NOMO-1 treated with dmso at 0.1 percent for 144 hours (cell line): Measurements from ENCODE around the gene SNX1.
"Not testable (repeated sequence)": the region's sequence is repeated elsewhere in the genome, so short reads cannot be mapped to it uniquely, and the experiment has no call there.

Experiments used
- DNase-seq: peaks from one replicate; lab custom pipeline; 2025; ENCODE audit not compliant: unreplicated experiment; lab: John Stamatoyannopoulos, UW

Gene SNX1

DNA sequence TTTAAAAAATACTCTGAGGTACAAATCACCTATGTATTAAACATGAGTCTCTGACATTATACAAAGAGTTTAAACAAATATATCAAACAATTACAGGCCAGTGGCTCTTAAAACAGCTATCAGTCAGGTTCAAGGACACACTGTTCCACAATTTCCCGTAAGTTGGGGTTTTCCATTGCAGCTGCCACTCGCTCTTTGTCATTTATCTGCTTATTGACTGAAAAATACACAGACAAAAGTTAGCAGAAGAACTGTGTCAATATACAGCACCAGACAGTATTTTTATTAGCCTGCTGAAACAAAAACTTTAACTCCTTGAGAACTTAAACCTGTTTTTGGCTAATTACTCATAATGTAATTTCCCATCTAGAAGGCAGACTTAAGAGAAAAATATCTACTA, 23.0 kb upstream of the SNX1 start:
- DNase-seq: no peak

DNA sequence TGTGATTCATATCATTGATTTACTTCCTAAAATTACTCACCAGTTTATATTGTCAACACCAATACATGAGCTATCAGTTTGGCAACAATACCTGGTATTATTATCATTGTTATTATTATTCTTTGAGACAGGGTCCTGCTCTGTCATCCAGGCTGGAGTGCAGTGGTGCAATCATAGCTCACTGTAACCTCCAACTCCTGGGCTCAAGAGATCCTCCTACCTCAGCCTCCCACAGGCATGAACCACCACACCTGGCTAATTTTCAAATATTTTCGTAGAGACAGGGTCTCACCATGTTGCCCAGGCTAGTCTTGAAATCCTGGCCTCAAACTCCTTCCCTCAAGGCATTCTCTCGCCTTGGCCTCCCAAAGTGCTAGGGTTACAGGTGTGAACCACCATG, 22.3 kb upstream of the SNX1 start:
- DNase-seq: not testable (repeated sequence)

DNA sequence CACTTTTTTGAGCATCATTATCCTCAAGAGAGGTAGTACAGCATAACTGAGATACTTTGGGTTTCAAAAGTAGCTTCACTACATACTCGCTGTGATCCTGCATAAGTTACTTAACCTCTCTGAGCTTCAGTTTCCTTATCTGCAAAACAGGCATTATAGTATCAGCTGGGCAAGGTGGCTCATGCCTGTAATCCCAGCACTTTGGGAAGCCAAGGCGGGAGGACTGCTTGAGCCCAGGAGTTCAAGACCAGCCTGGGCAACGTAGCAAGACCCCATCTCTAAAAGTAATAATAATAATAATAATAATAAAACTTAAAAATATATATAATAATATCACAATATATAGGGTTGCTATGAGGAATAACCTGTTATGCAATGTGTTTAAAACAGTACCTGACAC, 13.0 kb upstream of the SNX1 start:
- no peak for DNase-seq

DNA sequence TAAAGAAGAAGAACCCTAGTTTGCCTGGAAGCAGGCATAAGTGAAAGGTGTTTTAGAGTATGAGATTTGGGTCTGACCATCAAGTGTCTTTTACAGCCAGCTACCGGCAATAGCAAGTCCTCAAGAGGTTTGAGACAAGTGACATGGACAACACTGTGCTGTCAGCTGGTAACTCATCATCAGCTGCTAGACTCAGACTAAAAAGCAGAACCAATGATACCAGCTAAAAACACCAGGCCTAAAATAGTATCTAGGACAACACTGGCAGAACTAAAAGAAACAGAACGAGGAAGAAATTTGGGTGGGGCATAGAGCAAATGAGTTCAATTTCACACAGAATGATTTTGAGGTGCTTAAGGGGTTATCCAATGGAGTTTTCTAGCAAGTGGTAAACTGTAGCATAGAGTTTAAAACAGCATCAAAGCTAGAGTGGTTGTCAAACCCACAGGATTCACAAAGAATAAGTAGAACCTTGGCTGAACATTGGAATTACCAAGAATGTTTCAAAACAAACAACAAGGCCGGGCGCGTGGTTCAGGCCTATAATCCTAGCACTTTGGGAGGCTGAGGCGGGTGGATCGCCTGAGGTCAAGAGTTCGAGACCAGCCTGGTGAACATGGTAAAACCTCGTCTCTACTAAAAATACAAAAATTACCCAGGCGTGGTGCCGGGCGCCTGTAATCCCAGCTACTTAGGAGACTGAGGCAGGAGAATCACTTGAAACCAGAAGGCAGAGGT, 6.1 kb upstream of the SNX1 start:
- peak; percentile 32 for DNase-seq

DNA sequence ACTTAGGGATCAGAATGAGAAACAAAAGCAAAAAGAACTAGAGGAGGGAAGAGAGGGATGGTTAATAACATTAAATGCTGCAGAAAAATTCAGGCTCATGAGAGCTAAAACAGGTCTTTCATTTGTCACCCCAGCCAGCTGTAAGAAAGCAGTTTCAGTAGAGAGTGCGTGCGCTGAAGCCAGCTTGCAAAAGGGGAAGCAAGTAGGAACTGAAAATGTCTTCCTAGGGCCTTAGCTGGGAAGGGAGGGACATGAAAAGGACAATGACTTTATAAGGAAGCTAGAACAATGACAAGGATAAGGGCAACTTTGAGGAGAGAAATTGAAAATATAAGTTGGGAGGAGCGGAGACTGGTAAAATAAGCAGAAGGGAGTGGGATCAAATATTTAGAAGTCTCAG, 5.3 kb upstream of the SNX1 start:
- DNase-seq: peak; percentile 62

DNA sequence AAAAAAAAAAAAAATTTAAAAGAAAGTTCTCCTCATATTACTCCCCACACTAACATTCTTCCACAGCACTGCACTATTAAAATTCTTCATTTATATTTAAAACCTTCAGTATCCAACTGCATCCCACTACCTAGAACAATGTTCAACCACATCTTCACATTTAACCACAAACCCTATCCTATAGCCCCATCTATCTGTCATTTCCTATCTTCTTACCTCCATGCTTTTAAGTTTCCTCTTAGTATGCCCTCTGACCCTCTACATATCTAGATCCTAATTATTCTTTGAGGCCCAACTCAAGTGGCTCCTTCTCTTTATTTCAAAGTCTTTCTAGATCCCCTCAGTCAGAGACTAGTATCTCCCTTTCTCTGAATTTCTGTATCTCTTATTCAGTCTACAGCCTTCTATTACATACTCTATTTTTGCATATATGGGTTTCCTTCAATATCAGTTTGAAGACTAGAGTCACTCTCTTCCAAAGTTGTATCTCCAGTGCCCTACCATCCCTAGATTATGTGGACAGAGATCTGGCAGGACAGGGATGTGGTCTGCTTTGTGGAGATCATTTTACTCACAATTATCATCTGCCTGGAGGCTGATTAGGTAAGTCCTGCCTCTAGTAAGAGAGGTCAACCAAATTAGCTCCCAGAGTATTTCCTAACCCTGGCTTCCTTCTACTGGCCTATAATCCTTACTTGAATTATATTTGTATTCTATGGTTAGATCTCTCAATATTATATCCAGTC, 3.5 kb upstream of the SNX1 start:
- no peak for DNase-seq

DNA sequence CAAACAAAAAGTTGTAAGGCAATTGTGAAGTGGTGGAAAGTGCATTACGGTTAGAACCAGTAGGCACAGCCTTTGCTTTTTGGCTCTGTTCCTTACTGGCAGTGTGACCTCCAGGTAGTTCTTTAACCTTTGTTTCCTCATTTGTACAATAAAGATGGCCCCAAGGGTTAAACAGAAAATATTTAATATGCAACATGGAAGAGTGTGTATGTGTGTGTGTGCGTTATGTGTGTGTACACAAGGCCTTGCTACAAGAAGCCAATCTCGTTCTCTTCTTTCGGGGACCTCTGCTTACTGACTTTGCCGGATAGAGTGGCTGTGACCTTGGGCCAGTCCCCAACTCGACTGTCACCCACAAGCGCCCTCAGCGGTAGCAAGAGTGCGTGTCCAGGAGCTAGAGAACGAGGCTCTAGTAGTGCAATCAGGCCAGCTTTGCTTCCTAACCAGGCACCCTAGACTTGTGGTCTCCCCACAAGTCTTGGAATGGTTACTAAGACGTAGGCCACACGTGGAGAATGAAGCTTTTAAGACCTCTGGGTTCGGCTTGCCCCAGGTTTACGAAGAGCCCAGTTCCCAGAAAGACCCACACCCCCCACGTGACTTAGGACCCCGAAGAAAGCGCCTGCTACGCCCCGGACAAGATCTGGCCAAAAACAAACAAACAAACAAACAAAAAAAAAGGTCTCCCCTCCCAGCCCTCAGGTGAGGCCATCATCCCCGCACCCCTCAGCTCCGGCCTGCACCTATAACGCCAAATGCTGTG, 2.7 kb upstream of the SNX1 start:
- peak; percentile 50 for DNase-seq

DNA sequence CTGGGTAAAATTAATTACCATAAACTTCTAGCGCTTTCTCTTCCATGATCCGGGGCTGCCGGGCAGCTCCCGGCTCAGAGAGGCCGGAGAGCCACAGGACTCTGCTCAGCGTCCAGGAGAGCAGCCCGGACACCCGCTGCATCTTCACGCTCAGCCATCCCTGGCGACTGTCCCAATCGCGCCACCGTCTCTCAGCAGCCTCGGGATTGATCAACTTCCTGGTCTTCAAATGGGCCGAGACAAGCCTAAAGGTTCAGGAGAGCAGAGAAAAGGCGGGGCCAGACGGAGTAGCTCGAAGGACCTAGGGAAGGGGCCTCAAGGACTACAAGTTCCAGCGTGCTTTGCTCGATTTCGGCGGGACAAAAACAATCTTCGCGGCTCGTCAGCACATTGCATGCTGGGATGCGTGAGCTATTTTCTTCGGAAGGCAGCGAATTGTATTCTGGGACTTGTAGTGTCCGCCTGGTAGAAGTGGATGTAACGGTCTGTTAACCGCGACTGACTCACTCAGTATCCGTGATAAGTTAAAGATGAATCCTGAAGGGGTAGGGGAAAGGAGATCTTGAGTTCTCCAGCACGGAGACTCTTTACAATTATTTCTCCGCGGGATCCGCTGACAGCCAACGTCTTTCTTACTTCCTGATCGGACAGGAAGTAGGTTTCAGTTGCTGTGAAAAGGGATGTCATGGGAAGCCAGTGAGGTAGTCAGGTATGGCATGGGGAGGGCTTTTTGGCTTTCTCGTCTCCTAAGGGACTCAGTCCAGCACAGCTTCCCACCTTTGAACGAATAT, 2.0 kb upstream of the SNX1 start, which contains the start of gene CIAO2A:
Gene CIAO2A, minus strand, starts transcription at position 212 of the 791 bp plus-strand sequence. Its CDS starts 70 bp downstream, at position 142.
- peak; percentile 100 for DNase-seq

DNA sequence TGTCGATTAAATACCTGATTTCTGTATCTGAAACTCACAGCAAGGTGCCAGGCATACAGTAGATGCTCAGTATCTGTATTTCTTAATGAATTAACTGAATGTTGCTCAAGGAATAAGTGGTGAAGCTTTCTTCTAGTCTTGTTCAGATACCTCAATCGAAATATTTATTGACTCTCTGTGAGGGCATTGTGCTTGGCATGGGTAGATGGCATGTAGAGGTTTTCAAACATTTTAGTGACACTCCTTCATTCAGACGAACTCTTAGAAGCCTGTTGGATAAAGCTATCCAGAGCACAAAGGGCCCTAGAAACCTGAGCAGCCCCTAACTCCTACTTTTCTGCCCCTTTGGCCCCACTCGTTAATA, 369 bp upstream of the SNX1 start:
- no peak for DNase-seq

DNA sequence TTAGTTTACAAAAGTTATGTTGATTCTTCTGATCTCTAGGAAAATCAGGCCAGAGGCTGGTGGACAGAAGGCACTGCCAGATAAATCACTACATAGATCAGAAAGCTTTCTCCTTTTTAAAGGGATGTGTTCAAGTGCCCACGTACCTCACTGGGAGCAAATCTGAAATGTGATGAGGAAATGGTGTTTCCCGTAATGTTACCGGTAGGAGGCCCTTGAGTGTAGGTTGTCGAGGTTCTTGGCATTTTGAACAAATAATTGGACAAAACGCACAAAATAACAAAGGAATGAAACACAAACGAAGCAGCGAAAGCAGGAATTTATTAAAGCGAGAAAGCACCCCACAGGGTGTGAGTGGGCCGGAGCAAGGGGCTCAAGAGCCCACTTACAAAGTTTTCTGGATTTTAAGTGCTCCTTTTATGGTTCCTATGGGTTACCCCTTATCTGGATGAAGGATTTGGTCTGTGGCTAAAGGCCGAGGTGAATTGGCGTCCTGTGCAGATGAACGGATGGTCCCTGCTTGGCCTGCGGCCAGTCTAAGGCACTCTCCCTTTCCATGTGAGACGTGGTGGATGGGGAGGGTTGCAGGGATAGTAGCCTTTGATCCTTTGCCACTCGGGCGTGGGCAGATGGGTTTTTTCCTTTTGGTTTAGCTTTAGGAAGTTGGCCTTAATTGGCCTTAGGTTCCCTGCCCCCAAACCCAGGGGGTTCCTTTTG, 1.0 kb downstream of the SNX1 start:
- DNase-seq: no peak

DNA sequence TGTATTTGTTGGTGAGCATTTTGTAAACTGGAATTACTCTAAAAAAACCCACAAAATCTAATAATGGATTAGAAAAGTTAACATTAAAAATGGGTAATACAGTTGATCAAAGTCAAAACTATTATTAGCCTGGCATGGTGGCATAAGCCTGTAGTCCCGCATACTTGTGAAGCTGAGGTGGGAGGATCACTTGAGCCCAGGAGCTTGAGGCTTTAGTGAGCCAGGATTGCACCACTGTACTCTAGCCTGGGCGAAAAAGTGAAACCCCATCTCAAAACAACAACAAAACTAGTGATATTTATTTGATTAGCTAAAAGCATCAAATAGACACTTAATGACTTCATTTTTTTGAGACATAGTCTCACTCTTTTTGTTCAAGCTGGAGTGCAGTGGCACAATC, 3.6 kb downstream of the SNX1 start:
- no peak for DNase-seq

DNA sequence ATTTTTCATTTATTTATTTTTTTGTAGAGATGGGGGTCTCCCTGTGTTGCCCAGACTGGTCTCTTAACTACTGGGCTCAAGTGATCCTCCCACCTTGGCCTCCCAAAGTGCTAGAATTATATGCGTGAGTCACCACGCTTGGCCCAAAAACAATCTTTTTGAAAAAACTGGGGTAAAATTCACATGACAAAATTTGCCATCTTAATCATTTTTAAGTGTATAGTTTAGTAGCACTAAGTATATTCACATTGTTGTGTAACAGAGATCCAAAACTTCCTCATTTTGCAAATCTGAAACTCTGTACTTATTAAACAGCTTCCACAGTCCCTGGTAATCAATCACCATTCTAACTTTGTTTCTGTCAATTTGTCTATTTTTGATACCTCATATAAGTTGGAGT, 5.2 kb downstream of the SNX1 start:
- DNase-seq: peak; percentile 61

DNA sequence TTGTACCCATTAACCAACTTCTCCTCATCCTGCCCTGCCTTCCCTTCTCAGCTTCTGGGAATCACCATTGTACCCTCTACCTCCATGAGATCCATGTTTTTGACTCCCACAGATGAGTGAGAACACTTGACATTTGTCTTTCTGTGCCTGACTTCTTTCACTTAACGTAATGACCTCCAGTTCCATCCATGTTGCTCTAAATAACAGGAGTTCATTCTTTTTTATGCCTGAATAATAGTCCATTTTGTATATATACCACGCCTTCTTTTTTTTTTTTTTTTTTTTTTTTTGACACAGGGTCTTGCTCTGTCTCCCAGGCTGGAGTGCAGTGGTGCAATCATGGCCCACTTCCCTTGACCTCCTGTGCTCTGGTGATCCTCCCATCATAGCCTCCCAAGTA, 6.7 kb downstream of the SNX1 start:
- DNase-seq: no peak

DNA sequence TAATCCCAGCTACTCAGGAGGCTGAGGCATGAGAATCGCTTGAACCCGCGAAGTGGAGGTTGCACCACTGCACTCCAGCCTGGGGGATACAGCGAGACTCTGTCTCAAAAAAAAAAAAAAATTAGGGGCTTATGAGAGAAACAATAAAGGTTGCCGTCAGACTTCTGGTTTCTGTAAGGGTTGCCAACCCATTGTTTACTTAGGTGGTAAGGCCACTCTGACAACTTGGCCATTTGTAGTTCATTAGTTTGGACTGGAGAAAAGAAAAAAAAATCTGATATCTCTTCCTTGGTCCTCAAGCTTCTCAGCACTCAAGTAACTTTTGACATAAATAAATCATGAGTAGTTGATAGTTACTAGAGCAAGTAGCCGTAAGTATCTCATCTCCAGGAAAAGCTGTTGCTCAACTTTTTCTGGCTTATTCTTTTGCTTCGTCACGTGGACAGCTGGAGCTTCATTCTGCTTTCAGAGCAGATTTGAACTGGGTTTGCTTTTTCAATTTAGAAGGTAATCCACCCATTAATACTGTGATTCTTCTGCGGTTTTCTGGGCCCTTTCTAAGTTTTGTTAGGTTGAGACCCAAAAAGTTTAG, 9.4 kb downstream of the SNX1 start:
- DNase-seq: peak; percentile 25

DNA sequence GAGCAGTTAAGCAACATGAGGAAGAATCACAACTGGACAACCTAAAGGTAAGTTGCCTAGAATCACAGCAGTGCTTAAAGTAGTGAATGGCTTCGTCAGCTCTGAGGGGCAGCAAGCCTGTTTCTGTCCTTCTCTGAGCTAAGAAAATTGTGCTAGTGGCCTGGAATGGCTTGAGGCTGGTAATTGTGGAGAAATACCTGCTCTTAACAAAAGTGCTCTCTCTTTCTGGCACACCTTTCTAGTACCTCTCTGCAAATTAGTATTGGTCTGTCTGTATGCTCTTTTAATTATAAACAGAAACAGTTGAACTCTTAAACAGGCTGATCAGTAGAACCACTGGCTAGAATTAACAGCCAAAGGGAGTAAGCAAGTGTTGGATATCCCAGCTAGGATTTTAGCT, 11.6 kb downstream of the SNX1 start:
- no peak for DNase-seq

DNA sequence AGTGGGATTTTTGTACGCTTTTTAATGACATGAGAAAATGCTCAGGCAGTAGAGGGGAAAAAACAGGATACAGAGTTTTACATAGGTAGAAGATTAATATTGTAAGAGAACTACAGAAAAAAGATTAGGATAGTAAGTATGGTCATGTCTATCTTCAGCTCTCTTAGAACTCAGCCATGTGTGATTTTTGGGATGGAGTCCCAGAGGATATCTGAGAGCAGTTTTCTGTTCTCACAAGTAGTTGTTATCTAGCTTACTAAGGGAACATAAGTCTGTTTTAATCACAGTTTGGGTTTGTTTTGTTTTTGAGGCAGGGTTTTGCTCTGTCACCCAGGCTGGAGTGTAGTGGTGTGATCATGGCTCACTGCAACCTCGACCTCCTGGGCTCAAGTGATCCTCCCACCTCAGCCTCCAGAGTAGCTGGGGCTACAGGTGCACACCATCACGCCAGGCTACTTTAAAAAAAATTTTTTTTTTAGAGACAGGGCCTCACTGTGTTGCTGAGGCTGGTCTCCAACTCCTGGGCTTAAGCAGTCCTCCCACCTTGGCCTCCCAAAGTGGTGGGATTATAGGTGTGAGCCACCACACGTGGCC, 14.4 kb downstream of the SNX1 start:
- not testable (repeated sequence) for DNase-seq

DNA sequence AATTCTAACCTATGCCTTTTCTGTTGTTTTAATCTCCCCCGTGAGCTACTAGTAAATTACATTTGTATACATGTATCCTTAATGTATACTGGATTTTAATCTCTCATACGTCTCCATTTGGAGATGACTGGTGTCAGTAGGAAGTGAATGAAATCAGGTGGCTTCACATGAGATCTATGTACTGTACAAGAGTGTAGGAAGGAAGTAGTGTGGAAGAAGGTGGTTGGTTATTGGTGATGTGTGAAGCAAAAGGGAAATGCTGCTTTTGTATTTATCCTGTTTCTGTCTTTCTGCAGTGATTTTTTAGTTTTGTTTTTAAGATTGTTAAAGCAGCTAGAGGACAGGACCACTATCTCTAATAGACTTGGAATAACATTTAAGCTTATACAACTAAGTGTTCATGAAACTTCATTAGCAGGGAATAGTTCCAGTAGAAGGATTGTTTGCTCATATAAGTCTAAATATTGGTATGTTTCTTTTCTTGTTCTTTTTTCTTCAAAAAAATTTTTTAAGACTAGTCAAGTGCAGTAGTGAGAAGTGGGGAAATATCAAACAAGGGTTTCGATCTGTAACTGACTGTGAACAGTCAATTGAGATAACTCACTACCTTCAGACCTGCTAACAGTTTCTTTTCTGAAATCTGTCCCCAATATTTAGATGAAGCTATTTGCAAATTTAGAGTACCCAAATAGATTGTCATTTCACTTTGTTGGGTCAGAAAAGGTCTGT, 15.3 kb downstream of the SNX1 start:
- no peak for DNase-seq

DNA sequence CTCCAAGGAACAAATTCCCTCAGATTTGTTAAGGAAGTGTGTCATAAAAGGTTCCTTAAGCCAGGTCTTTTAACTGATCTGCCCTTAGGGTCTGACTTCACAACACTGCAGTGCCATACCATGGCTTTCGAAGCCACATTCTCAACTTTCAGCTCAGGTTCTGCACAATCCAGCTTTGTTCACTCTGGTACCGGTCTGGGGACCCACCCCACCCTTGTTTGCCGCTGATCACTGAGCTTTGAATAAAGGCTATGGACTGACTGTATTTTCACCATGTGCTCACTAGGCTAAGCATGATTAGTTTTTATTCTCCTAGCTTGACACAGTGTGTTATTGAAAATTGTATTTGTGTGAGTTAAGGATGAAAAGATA, 15.9 kb downstream of the SNX1 start:
- no peak for DNase-seq
